HepG2 (cell line): ENCODE data around the gene ZDHHC14. TPM values are rescaled to one million over a fixed set of nuclear protein-coding genes. Genes with fewer than 3 reads are reported as not detected.

Experiments
- AHR ChIP-seq: IDR thresholded peaks from 2 replicates; pipeline ENCODE4 v1.6.1; 2018; ENCODE audit warnings: missing genetic modification reagents, missing compliant biosample characterization
- ATM ChIP-seq: fragments of 450-650 bp; IDR thresholded peaks from 2 replicates; pipeline ENCODE4 v1.7.1; 2017; ENCODE audit warnings: mild to moderate bottlenecking, borderline replicate concordance
- BCLAF1 ChIP-seq: fragments of 450-650 bp; IDR thresholded peaks from 2 replicates; pipeline ENCODE4 v1.6.1; 2017; ENCODE audit warnings: mild to moderate bottlenecking
- CBFB ChIP-seq: sonication (generic); formaldehyde crosslinking; IDR thresholded peaks from 2 replicates; pipeline ENCODE4 v1.4.0; 2020; ENCODE audit warnings: missing genetic modification reagents
- IRF2 ChIP-seq: IDR thresholded peaks from 2 replicates; pipeline ENCODE4 v1.6.1; 2018; ENCODE audit warnings: missing genetic modification reagents, missing compliant biosample characterization
- KDM5B ChIP-seq: sonication (generic); formaldehyde crosslinking; IDR thresholded peaks from 2 replicates; pipeline ENCODE4 v1.4.0; 2020; ENCODE audit warnings: missing genetic modification reagents, mild to moderate bottlenecking, borderline replicate concordance
- POLR2A ChIP-seq, 2 experiments: IDR thresholded peaks; 2 replicates each; pipeline ENCODE4 v1.6.1; 2011; ENCODE audit warnings: low read depth in 2 of 2, low read length in 2 of 2, mild to moderate bottlenecking in 1 of 2, moderate library complexity in 1 of 2; ENCODE audit not compliant: insufficient read depth in 1 of 2
- REL ChIP-seq: sonication (generic); formaldehyde crosslinking; conservative IDR thresholded peaks from 2 replicates; pipeline ENCODE4 v1.8.0; 2022; ENCODE audit warnings: mild to moderate bottlenecking, missing genetic modification reagents, moderate library complexity
- SAFB2 ChIP-seq: sonication (generic); formaldehyde crosslinking; IDR thresholded peaks from 2 replicates; pipeline ENCODE4 v1.5.1; 2020; ENCODE audit warnings: missing genetic modification reagents, low read depth, mild to moderate bottlenecking, borderline replicate concordance
- TCF7L2 ChIP-seq: IDR thresholded peaks from 2 replicates; pipeline ENCODE4 v1.6.1; 2011; ENCODE audit warnings: mild to moderate bottlenecking, low read depth, low read length, moderate library complexity
- TEAD2 ChIP-seq: sonication (generic); formaldehyde crosslinking; IDR thresholded peaks from 2 replicates; pipeline ENCODE4 v1.9.0; 2021; ENCODE audit warnings: missing genetic modification reagents
- TMF1 ChIP-seq: sonication (generic); formaldehyde crosslinking; IDR thresholded peaks from 2 replicates; pipeline ENCODE4 v1.8.1; 2022; ENCODE audit warnings: low read depth, missing genetic modification reagents
- ZBTB7A ChIP-seq: sonication (generic); formaldehyde crosslinking; IDR thresholded peaks from 2 replicates; pipeline ENCODE4 v1.8.0; 2022; ENCODE audit warnings: mild to moderate bottlenecking, missing genetic modification reagents
- ZFX ChIP-seq: sonication (generic); formaldehyde crosslinking; IDR thresholded peaks from 2 replicates; pipeline ENCODE4 v1.4.0; 2020; ENCODE audit warnings: mild to moderate bottlenecking, low read depth, missing genetic modification reagents, moderate library complexity
- ZMYM3 ChIP-seq: sonication (generic); formaldehyde crosslinking; IDR thresholded peaks from 2 replicates; pipeline ENCODE4 v1.5.1; 2020; ENCODE audit warnings: mild to moderate bottlenecking, missing genetic modification reagents
- ZNF224 ChIP-seq: sonication (generic); formaldehyde crosslinking; IDR thresholded peaks from 2 replicates; pipeline ENCODE4 v1.5.0; 2020; ENCODE audit warnings: mild to moderate bottlenecking, missing genetic modification reagents
- ZNF264 ChIP-seq: sonication (generic); formaldehyde crosslinking; IDR thresholded peaks from 2 replicates; pipeline ENCODE4 v1.4.0; 2020; ENCODE audit warnings: missing genetic modification reagents
- ZNF30 ChIP-seq: sonication (generic); formaldehyde crosslinking; IDR thresholded peaks from 2 replicates; pipeline ENCODE4 v1.5.0; 2020; ENCODE audit warnings: mild to moderate bottlenecking, missing genetic modification reagents
- ZNF326 ChIP-seq: sonication (generic); formaldehyde crosslinking; IDR thresholded peaks from 2 replicates; pipeline ENCODE4 v1.4.0; 2020; ENCODE audit warnings: missing genetic modification reagents, borderline replicate concordance
- ZNF33A ChIP-seq: sonication (generic); formaldehyde crosslinking; IDR thresholded peaks from 2 replicates; pipeline ENCODE4 v1.5.1; 2020; ENCODE audit warnings: missing genetic modification reagents, mild to moderate bottlenecking, moderate library complexity, borderline replicate concordance
- ZNF382 ChIP-seq: sonication (generic); formaldehyde crosslinking; IDR thresholded peaks from 2 replicates; pipeline ENCODE4 v1.5.0; 2020; ENCODE audit warnings: missing genetic modification reagents, mild to moderate bottlenecking, borderline replicate concordance
- ZNF432 ChIP-seq: sonication (generic); formaldehyde crosslinking; IDR thresholded peaks from 2 replicates; pipeline ENCODE4 v1.5.0; 2020; ENCODE audit warnings: missing genetic modification reagents, mild to moderate bottlenecking, borderline replicate concordance
- ZNF530 ChIP-seq: sonication (generic); formaldehyde crosslinking; IDR thresholded peaks from 2 replicates; pipeline ENCODE4 v1.5.0; 2020; ENCODE audit warnings: low read depth, mild to moderate bottlenecking, missing genetic modification reagents
- ZNF557 ChIP-seq: sonication (generic); formaldehyde crosslinking; IDR thresholded peaks from 2 replicates; pipeline ENCODE4 v1.4.0; 2020; ENCODE audit warnings: missing genetic modification reagents
- polyA plus RNA-seq, 8 experiments: library from polyadenylated mRNA; depleted of rRNA in 3 of 8; stranded (reverse) in 7 of 8; unstranded in 1 of 8; fragments of >200 nt; fragmentation: Illumina TruSeq in 4 of 8; extraction: Trizol in 4 of 8; gene quantifications; 2 replicates each; pipeline versions ENCODE4 v1.2.1 to v1.2.3, GENCODE V29; 2011 to 2016; ENCODE audit warnings: low read depth in 4 of 8, missing spikeins in 1 of 8, mixed read lengths in 1 of 8; ENCODE audit not compliant: insufficient read depth in 1 of 8
- total RNA-seq, 5 experiments: library from RNA; depleted of rRNA; stranded (reverse); fragments of >200 nt; fragmentation: Illumina TruSeq; extraction: Trizol; gene quantifications; 2 replicates each; pipeline ENCODE4 v1.2.3, GENCODE V29; 2016; ENCODE audit warnings: low read depth in 1 of 5
- TF ChIP-seq, protein P1 (sequence below): sonication (generic); formaldehyde crosslinking; conservative IDR thresholded peaks from 2 replicates; pipeline ENCODE4 v1.4.0; 2020; ENCODE audit warnings: missing genetic modification reagents
- TF ChIP-seq, protein P2 (sequence below): sonication (generic); formaldehyde crosslinking; IDR thresholded peaks from 2 replicates; pipeline ENCODE4 v1.4.0; 2020; ENCODE audit warnings: mild to moderate bottlenecking, missing genetic modification reagents

ZDHHC14 gene
- total and polyA plus RNA-seq, 2 of the 13 experiments (the other 11 are each of a cell fraction or from before 2014, with no cell fraction given), result 3.7 to 9.5 TPM

GRCh38 chr6:157597461-157598312, 216.7 kb downstream of the ZDHHC14 start (continued):
- TF ChIP-seq ZNF33A (no peak), ZNF30 (CRISPR knock-in tag) (no peak), REL (CRISPR knock-in tag) (no peak), SAFB2 (CRISPR knock-in tag) (no peak), ZMYM3 (CRISPR knock-in tag) (no peak), ZNF530 (CRISPR knock-in tag) (no peak), ZNF326 (CRISPR knock-in tag) (no peak), BCLAF1 (no peak), ATM (no peak), ZNF557 (CRISPR knock-in tag) (no peak), ZNF264 (CRISPR knock-in tag) (no peak), TCF7L2 (no peak), TMF1 (CRISPR knock-in tag) (no peak), ZNF224 (no peak), ZNF432 (CRISPR knock-in tag) (no peak), ZBTB7A (CRISPR knock-in tag) (no peak), POLR2A (IDR thresholded peaks at IDR 0.05; ENCODE audit: insufficient read depth in 1 of 2, low read depth in 2 of 2, low read length in 2 of 2) (no peak), KDM5B (peak; percentile 41; the same call in 1 of the 2 replicates), CBFB (CRISPR knock-in tag) (no peak), TEAD2 (no peak), AHR (CRISPR knock-in tag) (no peak), IRF2 (CRISPR knock-in tag) (no peak), ZNF382 (no peak), ZFX (peak; percentile 52; the same call in 1 of the 2 replicates)
- TF ChIP-seq, protein P1, sequence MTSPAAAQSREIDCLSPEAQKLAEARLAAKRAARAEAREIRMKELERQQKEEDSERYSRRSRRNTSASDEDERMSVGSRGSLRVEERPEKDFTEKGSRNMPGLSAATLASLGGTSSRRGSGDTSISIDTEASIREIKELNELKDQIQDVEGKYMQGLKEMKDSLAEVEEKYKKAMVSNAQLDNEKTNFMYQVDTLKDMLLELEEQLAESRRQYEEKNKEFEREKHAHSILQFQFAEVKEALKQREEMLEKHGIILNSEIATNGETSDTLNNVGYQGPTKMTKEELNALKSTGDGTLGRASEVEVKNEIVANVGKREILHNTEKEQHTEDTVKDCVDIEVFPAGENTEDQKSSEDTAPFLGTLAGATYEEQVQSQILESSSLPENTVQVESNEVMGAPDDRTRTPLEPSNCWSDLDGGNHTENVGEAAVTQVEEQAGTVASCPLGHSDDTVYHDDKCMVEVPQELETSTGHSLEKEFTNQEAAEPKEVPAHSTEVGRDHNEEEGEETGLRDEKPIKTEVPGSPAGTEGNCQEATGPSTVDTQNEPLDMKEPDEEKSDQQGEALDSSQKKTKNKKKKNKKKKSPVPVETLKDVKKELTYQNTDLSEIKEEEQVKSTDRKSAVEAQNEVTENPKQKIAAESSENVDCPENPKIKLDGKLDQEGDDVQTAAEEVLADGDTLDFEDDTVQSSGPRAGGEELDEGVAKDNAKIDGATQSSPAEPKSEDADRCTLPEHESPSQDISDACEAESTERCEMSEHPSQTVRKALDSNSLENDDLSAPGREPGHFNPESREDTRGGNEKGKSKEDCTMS (CRISPR knock-in tag), result no peak
- TF ChIP-seq, protein P2, sequence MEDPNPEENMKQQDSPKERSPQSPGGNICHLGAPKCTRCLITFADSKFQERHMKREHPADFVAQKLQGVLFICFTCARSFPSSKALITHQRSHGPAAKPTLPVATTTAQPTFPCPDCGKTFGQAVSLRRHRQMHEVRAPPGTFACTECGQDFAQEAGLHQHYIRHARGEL (CRISPR knock-in tag), result no peak
